Measurements from ENCODE around the gene MX1.

Gene MX1

DNA sequence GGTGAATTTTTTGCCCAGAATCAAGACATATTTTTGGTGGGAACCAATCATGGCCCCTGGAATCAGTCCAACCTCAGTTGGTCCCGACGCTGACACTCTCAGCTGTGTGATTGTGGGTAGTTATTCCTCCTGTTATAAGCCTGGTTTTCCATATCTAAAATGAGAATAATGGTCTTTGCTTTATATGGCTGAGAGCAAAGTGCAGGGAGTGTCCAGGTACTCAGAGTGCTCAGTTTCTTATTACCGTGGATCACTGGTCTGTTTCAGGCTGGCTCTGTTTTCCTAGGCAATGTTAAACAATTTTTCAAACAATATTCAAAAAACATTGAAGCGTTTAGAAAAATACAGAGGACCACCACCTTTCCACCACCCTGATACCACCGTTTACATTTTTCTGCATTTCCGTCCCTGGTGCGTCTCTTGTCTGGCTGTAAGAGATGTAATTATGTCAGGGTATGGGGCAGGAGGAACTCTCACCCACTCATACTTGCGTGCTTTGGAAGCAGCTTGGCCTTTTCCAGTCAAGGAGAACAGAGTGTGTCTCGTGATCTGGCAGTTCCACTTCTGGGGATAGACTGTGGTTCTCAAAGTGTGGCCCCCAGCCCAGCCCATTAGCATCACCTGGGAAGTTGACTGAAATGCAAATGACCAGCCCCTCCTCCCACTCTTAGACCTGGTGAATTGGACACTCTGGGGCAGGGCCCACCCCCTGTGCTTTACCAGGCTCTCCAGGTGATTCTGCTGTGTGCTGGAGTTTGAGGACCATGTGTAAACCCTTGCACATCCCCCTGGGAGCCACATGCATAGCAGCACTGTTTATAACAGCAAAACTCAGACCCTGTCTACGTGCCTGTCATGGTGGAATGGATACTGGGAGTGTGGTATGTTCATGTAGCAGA lies 6.8 kb downstream of the MX1 start:
- no peak for DNase-seq (ENCODE audit: low read depth, low spot score)

DNA sequence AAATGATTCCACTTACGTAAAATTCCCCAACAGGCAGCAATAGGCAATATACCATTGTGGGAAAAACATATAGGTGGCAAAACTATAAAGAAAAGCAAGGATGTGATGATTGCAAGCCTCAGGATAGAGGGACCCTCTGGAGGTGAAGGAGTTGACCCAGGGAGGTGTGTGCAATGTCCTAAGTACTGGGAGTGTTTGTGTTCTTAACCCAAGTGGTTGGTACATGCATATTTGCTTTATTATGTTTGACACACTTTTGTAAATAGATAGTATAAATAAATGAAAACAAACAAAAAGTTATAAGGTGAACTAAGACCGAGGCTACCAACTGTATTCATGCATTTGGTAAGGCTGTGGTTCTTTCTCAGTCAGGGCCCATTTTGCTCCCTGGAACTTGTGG lies 7.5 kb downstream of the MX1 start:
- no peak for DNase-seq (ENCODE audit: low read depth, low spot score)

DNA sequence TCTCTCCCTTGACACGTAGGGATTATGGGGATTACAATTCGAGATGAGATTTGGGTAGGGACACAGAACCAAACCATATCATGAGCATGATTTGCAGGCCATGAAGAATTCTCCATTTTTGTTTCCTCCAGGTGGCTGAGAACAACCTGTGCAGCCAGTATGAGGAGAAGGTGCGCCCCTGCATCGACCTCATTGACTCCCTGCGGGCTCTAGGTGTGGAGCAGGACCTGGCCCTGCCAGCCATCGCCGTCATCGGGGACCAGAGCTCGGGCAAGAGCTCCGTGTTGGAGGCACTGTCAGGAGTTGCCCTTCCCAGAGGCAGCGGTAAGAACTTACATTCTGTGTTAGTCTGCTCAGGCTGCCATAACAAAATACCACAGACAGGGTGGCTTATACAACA lies 9.7 kb downstream of the MX1 start:
- no peak for DNase-seq (ENCODE audit: low read depth, low spot score)

DNA sequence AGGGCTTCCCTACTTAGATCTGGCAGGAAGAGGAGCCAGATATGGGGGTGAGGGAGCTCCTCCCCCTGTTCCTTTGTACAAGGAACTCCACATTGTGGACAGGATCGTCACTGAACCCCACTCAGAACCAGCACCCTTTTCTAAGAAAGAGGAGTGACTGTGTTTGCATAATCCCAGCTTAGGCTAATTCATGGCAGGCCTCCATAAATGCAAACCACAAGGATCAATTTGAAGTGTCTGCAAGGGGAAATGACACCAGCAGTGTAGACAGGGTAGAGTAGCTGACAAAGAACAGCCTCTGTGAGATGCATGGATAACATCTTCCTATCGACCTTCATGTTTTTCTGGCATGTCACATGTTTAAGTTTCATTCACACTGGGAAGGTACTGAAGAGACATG lies 11.7 kb downstream of the MX1 start:
- DNase-seq (ENCODE audit: low read depth, low spot score): no peak

DNA sequence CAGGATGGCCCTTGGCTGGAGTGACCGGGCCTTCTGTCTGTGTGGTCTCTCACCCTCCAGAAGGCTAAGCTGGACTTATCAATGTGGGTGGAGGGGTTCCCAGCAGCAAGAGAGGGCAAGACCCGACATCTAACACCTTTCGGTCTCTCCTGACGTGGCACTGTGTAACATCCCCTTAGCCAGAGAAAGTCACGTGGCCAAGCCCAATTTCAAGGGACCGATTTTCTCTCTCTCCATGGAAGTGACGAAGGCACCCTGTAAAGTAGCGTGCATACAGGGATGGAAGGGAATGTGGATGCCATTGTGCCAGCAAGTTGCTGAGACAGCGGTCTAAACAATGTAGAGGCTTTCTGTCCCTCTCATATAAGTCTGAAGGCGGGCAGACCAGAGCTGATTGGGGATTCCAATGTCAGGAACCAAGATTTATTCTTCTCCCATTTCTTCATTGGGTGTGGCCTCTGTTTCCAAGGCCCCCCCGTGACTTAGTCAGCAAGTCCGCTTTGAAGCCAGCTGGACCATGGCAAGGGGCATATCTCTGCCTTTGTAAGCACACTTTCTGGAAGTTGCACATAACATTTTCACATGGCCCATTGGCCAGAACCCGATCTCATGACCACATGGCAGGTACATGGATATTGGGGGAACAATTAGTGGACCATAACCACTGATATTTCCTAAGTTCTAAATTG lies 12.5 kb downstream of the MX1 start:
- no peak for DNase-seq (ENCODE audit: low read depth, low spot score)

DNA sequence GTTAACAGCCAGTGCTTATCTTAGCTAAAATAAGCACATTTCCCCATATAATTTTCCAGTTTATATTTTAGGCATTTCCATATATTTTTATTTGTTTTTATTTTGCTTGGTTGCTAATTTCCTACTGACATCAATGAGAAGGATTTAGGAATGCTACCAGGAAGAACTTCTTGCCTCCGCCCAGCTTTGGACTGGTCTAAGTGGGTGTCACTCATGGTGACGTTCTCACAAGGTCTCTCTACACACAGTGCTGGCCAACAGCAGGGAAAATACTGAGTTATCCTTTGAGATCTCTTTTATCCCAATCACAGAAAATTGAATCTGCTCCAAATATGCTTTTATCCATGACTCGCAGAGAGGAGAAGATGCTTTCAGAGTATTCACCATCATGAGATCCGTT lies 13.2 kb downstream of the MX1 start:
- no peak for DNase-seq (ENCODE audit: low read depth, low spot score)

DNA sequence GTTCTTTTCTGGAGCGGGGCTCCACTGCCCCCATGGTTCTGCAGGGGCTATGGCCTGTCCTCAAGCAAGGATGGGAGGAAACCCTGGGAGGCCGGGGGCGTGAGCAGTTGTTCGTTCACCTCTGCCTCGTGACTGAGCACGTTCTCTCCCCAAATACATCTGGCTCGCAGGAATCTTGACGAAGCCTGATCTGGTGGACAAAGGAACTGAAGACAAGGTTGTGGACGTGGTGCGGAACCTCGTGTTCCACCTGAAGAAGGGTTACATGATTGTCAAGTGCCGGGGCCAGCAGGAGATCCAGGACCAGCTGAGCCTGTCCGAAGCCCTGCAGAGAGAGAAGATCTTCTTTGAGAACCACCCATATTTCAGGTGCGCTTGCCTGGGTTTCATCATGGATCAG lies 15.5 kb downstream of the MX1 start:
- DNase-seq (ENCODE audit: low read depth, low spot score): no peak

DNA sequence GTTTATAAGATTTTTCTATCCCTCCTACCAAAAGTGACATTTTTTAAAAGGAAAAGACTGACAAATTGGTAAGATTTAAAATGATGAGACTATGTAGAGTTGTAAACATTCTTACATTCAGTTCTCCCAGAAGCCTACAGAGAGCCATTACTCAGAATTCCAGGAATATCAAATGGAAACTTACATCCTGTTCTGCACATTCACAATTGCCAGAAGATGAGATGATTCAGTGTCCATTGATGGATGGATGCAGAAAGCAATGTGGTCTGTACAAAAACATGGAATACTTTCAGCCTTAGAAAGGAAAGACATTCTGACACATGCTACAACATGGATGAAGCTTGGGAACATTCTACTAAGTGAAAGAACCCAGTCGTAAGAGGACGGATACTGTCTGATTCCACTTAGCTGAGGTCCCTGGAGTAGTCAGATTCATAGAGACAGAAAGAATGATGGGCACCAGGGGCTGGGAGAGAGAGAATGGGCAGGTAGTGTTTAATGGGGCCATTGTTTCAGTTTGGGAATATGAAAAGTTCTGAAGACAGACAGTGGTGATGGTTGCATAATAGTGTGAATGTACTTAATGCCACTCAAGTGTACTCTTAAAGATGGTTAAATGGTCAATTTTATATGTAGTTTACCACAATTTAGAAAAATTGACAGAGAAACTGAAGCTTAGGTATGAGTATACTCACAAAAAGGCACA lies 16.6 kb downstream of the MX1 start:
- no peak for DNase-seq (ENCODE audit: low read depth, low spot score)

DNA sequence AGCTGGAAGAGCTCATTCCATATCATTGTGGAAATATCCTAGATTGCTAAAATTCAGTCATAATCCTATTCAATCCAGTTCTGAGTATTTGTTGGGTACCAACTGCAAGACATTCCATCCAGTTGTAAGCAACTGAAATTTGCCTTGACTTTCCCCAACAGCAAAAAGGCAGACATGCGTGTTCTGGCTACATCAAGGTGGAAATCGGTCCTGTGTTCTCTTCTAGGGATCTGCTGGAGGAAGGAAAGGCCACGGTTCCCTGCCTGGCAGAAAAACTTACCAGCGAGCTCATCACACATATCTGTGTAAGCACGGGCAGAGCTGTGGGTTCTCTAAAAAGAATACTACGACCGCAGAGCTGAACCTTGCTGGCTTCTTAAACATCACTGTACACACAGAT lies 17.5 kb downstream of the MX1 start:
- no peak for DNase-seq (ENCODE audit: low read depth, low spot score)

DNA sequence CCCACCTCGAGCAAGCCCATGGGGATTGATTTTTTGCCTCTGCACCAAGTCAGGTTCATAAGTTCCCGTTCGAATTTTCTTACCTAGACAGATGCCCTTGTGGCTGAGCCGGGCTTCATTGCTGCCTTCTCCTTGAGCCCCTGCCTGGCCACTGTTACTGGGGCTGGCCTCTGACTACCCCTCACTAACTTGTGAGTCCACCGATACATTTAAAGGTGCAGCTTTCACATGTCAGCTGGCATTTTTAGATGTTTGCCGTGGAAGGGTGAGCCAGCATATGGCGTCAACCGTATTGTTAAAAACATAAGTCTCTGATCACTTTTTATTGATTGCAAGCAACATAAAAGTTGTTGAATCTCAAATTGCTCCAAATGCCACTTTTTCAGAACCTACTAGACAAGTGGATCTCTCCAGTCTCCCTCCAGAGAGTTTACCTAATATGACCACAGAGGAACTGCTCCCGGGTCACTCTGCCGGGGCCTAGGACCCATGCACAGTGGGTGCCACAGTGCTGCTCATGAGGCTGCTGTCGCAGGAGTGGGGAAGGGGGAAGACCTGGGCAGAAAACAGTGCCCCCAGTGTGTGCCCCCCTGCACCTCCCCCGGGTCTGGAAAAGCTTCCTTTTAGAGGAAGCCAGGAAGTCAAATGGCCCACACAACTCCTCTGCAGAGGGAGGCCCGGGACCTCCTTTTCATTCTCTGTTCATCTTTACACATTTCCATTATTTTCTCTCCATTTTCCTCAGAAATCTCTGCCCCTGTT lies 18.8 kb downstream of the MX1 start:
- DNase-seq (ENCODE audit: low read depth, low spot score): no peak

DNA sequence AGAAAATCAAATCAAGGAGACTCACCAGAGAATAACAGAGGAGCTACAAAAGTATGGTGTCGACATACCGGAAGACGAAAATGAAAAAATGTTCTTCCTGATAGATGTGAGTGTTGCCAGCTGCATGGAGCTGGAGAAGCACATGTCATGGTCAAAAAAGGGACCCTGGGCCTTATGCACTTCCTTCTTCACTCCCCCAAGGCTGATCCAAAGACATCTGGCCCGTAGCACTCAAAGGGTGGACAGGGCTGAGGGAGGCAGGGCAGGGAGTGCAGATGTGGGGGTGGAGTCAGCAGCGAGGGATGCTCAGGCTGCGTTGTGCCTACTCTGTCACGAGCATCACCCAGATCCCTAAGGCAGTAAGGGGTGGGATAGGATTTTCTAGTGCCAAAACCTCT lies 19.4 kb downstream of the MX1 start:
- no peak for DNase-seq (ENCODE audit: low read depth, low spot score)

DNA sequence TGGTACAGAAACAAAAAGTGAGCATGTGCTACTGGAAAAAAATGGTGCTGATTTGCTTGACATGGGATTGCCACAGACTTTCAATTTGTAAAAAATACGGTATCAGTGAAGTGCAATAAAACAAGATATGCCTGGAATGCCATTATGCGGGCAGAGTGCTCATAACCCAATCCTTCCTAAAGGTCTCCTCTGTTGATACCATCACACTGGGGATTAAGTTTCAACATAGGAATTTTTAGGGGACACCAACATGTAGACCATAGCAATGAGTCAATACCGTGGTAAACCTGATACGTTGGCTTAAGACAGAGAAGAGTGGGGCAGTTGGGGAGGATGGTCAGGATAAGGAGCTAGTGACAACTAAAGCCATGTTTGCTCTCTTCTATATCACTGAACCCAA lies 20.5 kb downstream of the MX1 start:
- no peak for DNase-seq (ENCODE audit: low read depth, low spot score)

DNA sequence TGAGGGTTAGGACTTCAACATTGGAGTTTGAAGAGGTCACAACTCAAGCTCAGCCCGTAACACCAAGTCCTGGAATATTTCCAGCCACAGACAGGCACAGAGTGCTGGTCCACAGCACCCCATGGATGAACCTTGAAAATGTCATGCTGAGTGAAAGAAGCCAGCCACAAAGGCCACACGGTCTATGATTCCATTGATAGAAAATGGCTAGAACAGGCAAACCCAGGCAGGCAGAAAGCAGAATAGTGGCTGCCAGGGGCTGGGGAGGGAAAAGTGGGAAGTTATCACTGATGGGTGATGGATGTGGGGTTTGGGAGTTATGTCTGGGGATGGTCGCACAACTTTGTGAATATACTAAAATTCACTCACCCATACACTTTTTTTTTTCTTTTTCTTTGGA lies 21.3 kb downstream of the MX1 start:
- DNase-seq (ENCODE audit: low read depth, low spot score): no peak

DNA sequence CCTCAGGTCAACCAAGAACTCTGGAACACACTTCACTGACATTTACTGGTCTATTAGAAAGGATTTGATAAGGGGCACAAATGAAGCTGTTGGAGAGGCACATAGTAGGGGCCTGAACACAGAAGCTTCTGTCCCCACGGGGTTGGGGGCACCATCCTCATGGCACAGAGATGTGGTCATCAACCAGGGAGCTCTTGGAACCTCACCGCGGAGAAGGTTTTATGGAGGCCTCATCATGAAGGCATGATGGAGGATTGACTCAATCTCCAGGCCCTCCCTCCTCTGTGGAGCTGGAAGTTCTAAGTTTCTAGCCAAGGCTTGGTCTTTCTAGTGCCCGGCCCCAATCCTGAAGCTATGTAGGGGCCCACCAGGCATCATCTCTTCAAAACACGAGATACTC lies 23.6 kb downstream of the MX1 start:
- DNase-seq (ENCODE audit: low read depth, low spot score): no peak

DNA sequence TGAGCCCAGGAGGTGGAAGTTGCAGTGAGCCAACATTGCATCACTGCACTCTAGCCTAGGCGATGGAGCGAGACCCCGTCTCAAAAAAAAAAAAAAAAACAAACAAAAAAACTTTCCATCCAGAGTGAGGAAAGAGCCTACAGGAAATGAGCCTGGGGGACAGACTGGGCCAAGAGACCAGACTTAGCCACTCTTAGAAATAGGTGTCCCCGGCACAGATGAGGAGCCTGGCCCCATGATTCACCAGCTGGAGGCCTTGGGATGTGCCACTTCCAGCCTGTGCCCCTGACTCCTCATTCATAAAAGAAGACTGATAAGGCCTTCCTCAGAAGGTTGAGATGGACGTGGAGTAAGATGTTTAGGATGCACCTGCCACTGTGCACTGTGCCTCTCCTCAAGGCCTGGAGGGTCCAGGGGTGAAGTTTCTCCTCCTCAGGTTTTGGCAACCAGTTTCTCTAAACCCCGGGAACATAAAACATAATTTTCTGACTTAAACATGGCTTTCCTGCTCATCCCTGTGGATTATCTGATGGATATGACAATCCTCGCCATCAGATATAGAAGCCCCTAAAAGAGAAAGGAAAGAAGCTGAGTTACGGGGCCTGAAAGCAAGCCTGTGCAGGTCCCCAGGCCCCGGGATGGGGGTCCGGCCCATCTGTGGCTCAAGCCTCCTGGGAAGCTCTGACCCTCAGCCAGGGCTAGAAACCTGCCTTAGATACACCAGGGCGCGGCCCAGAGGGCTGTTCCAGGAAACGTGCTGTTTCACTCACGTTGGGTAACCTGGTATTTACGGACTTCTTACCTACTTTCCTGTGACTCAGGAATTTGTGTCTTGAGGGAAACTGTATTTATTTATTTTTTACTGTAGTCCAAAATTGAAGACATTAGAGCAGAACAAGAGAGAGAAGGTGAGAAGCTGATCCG lies 26.0 kb downstream of the MX1 start:
- DNase-seq (ENCODE audit: low read depth, low spot score): no peak

DNA sequence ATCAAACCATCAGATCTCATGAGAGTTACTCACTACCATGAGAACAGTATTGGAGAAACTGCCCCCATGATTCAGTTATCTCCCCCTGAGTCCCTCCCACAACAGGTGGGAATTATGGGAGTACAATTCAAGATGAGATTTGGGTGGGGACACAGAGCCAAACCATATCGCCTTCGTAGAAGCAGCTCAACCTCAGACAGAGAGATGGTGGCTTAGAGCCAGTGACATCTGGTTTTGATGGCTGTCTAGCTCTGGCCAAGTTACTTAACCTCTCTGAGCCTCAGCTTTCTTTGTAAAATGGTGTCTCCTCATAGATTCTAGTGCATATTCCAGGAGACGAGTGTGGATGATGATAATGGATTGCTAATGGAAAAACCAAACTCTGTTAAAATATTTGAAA lies 27.2 kb downstream of the MX1 start:
- DNase-seq (ENCODE audit: low read depth, low spot score): no peak

DNA sequence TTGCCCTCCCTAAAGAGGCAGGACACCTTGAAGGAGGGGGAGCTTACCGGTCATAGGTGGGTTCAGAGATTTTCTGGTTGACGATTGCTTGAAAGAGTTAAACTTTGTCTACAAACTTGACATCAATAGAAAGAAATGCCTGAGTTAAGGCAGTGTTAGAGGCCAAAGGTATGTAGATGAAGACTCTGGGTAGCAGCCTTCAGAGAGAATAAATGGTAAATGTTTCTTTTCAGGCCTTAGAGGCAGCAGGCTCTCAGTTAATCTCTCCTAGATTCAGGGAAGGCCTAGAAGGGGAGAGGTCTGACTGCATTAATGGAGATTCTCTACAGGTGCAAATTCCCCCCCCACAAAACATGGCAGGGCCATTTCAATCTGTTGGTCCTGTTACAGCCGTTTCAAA lies 27.7 kb downstream of the MX1 start:
- DNase-seq (ENCODE audit: low read depth, low spot score): no peak

DNA sequence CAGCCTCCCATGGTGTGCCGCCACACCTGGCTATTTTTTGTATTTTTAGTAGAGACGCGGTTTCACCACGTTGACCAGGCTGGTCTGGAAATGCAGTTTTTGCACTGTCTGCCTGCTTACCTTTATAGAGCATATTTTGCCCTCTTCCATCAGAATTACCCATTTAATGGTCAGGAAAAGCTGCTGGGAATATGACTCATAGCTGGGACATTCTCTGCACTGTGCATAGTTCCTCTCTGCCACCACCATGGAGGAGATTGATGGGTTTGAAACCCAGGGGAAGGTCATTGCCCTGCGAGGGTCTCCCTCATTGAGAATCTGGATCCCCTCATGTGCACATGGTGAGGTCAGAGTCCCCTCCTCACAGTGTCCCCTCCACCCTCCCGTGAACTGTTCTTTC lies 32.1 kb downstream of the MX1 start:
- no peak for DNase-seq (ENCODE audit: low read depth, low spot score)

DNA sequence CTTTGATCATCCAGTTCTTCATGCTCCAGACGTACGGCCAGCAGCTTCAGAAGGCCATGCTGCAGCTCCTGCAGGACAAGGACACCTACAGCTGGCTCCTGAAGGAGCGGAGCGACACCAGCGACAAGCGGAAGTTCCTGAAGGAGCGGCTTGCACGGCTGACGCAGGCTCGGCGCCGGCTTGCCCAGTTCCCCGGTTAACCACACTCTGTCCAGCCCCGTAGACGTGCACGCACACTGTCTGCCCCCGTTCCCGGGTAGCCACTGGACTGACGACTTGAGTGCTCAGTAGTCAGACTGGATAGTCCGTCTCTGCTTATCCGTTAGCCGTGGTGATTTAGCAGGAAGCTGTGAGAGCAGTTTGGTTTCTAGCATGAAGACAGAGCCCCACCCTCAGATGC lies 32.5 kb downstream of the MX1 start:
- DNase-seq (ENCODE audit: low read depth, low spot score): no peak

DNA sequence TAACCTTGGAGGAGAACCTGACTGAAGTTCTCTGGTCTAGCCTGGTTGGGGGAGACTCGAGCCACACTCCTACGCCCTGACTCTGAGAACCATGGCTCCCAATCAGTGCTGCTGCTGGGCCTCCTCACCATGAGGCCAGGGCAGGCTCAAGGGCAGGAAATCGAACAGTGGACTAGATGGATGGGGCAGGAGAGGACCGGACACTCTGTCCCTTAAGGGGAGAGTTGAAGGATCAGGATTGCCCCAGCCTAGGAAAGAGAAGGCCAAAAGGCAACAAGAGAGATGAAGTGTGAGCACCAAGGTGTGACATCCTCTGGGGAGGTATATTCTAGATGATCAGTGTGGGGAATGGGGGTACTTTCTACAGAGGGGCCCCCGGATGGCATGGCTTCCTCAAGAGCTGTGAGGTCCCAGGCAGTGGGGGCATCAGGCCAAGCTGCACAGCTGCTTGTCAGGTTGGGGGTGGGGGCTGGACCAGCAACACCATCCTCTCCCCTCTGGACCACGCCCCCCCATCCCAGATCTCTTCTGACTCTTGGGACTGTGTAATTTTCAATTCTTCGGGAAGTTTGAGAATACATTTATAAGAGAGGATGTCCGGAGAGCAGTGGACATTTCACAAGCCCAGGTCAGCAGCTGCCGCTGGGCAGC lies 34.0 kb downstream of the MX1 start:
- DNase-seq (ENCODE audit: low read depth, low spot score): no peak
